ACHN (cell line): ENCODE data around the gene PHAX.
"Not testable (repeated sequence)": the region's sequence is repeated elsewhere in the genome, so short reads cannot be mapped to it uniquely, and the experiment has no call there.

ENCODE experiments used
- DNase-seq: peaks from one replicate; pipeline ENCODE4 v3.0.0-alpha.2; 2015
- in situ Hi-C: cut with HindIII; loops from 2 replicates; pipeline ENCODE4 v1.10.0; 2017; ENCODE audit warnings: low sequenced_read_pairs, low pct_ligation_motif_present, low pct_unique_long_range_greater_than_20kb

PHAX gene

GRCh38 chr5:126599499-126599898, 1.2 kb upstream of the PHAX start:
- in situ Hi-C loops = no loop called here
- no peak for DNase-seq

- DNase-seq, in situ Hi-C loops: not testable (repeated sequence)
These were observed 646 bp upstream of the PHAX start for GRCh38 chr5:126599971-126600630.

- no peak for DNase-seq
- in situ Hi-C loops = no loop called here
These were observed 2.8 kb downstream of the PHAX start for GRCh38 chr5:126603402-126603991.

GRCh38 chr5:126605525-126605924, 4.8 kb downstream of the PHAX start:
- in situ Hi-C loops = no loop called here
- DNase-seq = no peak

- in situ Hi-C loops = no loop called here
- no peak for DNase-seq
These were observed 9.4 kb downstream of the PHAX start for GRCh38 chr5:126610160-126610559.

GRCh38 chr5:126610616-126611015, 9.9 kb downstream of the PHAX start:
- DNase-seq = no peak
- in situ Hi-C loops = no loop called here

GRCh38 chr5:126613941-126614592, 13.3 kb downstream of the PHAX start:
- no peak for DNase-seq
- in situ Hi-C loops = no loop called here

- DNase-seq = no peak
- in situ Hi-C loops = no loop called here
These were observed 14.5 kb downstream of the PHAX start for GRCh38 chr5:126615286-126615685.

- in situ Hi-C loops, DNase-seq: not testable (repeated sequence)
These were observed 16.9 kb downstream of the PHAX start for GRCh38 chr5:126617603-126618002.

GRCh38 chr5:126619781-126620180, 19.0 kb downstream of the PHAX start:
- in situ Hi-C loops = no loop called here
- no peak for DNase-seq

- in situ Hi-C loops = no loop called here
These were observed 23.8 kb downstream of the PHAX start for GRCh38 chr5:126624534-126624933.

GRCh38 chr5:126628102-126628501, 27.4 kb downstream of the PHAX start:
- DNase-seq = no peak
- in situ Hi-C loops = no loop called here

More at GRCh38 chr5:126624534-126624933, 23.8 kb downstream of the PHAX start:
- DNase-seq = peak; percentile 83

- DNase-seq = no peak
- in situ Hi-C loops = no loop called here
These were observed 31.2 kb downstream of the PHAX start for GRCh38 chr5:126631920-126632319.

- in situ Hi-C loops = no loop called here
- no peak for DNase-seq
These were observed 32.8 kb downstream of the PHAX start for GRCh38 chr5:126633552-126633951.

- no peak for DNase-seq
- in situ Hi-C loops = no loop called here
These were observed 34.8 kb downstream of the PHAX start for GRCh38 chr5:126635585-126635984.

- DNase-seq = no peak
- in situ Hi-C loops = no loop called here
These were observed 36.2 kb downstream of the PHAX start for GRCh38 chr5:126636956-126637355.

GRCh38 chr5:126640866-126641265, 40.1 kb downstream of the PHAX start:
- DNase-seq = no peak
- in situ Hi-C loops = no loop called here

GRCh38 chr5:126641387-126641786, 40.6 kb downstream of the PHAX start:
- no peak for DNase-seq
- in situ Hi-C loops = no loop called here

GRCh38 chr5:126645132-126645531, 44.4 kb downstream of the PHAX start:
- in situ Hi-C loops = no loop called here
- peak; percentile 5 for DNase-seq

GRCh38 chr5:126647071-126647470, 46.3 kb downstream of the PHAX start:
- in situ Hi-C loops = no loop called here
- no peak for DNase-seq
